HCT116 (cell line): Measurements from ENCODE around the gene LNPEP. TPM values are rescaled to one million over a fixed set of nuclear protein-coding genes. Genes with fewer than 3 reads are reported as not detected.

ENCODE experiments used
- ATAC-seq: fragments of 200-7000 bp; cut with Tn5 transposase; 2 replicates; pipeline ENCODE4 v1.9.1; 2020; ENCODE audit warnings: mild to moderate bottlenecking, moderate library complexity
- BruUV-seq: library from RNA; stranded (reverse); fragments of 400-500 nt; replicated peaks from 2 replicates; lab custom pipeline; 2021; lab: Mats Ljungman, UMichigan
- CTCF ChIA-PET: fragments of 300-600 bp; sonication (Branson Sonifier 250); formaldehyde crosslinking; loops from one replicate; lab custom pipeline; 2021; ENCODE audit warnings: antibody characterized with exemption; lab: Charles Lee
- POLR2A ChIA-PET: fragments of 300-600, 350-600 bp; sonication (Branson Sonifier 250); formaldehyde crosslinking; loops from one replicate; lab custom pipeline; 2021; ENCODE audit warnings: antibody characterized with exemption; lab: Charles Lee
- RAD21 ChIA-PET, 2 experiments: fragments of 300-600 bp; sonication (Branson Sonifier 250); formaldehyde crosslinking; loops; one replicate each; lab custom pipeline; 2023; ENCODE audit warnings: low total read pairs in 2 of 2; ENCODE audit not compliant: uncharacterized antibody in 2 of 2, unreplicated experiment in 2 of 2, low non-redundant PET in 1 of 2; lab: Charles Lee
- DNase-seq: peaks from one replicate; pipeline ENCODE4 v3.0.0-alpha.2; 2010; ENCODE audit warnings: low read depth, low spot score
- H2AFZ ChIP-seq: fragments of 200-600 bp; shearing (Covaris generic), sonication (generic); 2 replicates; pipeline ENCODE4 v1.6.1; 2017; ENCODE audit warnings: low read depth, mixed run types, mixed read lengths, antibody characterized with exemption, low read length; ENCODE audit not compliant: poor library complexity, severe bottlenecking
- H3K27ac ChIP-seq: 2 replicates; pipeline ENCODE4 v1.5.1; 2012; ENCODE audit warnings: low read depth, low read length
- H3K27me3 ChIP-seq: fragments of 200-600 bp; sonication (generic); 2 replicates; pipeline ENCODE4 v1.6.1; 2016; ENCODE audit warnings: mixed run types, low read length, mixed read lengths; ENCODE audit not compliant: insufficient read depth
- H3K36me3 ChIP-seq, 2 experiments: fragments of 200-500 bp in 1 of 2; fragments of 200-600 bp in 1 of 2; sonication (Bioruptor generic) in 1 of 2; sonication (generic) in 1 of 2; 2 replicates each; pipeline versions ENCODE4 v1.5.1 to v1.6.1; 2014 to 2016; ENCODE audit warnings: low read length in 2 of 2, inconsistent platforms in 1 of 2, mixed read lengths in 1 of 2, mixed run types in 1 of 2; ENCODE audit not compliant: insufficient read depth in 2 of 2, control insufficient read depth in 1 of 2
- H3K4me1 ChIP-seq, 2 experiments: fragments of 200-600 bp in 1 of 2; sonication (generic) in 1 of 2; 2 replicates each; pipeline versions ENCODE4 v1.5.1 to v1.6.1; 2012 to 2017; ENCODE audit warnings: low read length in 2 of 2, inconsistent platforms in 1 of 2, mild to moderate bottlenecking in 1 of 2, mixed read lengths in 1 of 2, mixed run types in 1 of 2, moderate library complexity in 1 of 2; ENCODE audit not compliant: insufficient read depth in 2 of 2, control insufficient read depth in 1 of 2
- H3K4me2 ChIP-seq: fragments of 200-600 bp; sonication (generic); 2 replicates; pipeline ENCODE4 v1.6.1; 2017; ENCODE audit warnings: mixed run types, low read length, mixed read lengths
- H3K4me3 ChIP-seq, 2 experiments: fragments of 200-600 bp in 1 of 2; sonication (generic) in 1 of 2; replicated peaks in 1 of 2; 2 replicates each; pipeline ENCODE4 v1.5.1; 2011 to 2016; ENCODE audit warnings: low read length in 2 of 2, control low read depth in 1 of 2, low read depth in 1 of 2, mild to moderate bottlenecking in 1 of 2, mixed read lengths in 1 of 2, mixed run types in 1 of 2
- H3K79me2 ChIP-seq: fragments of 200-600 bp; sonication (generic); 2 replicates; pipeline ENCODE4 v1.6.1; 2017; ENCODE audit warnings: mild to moderate bottlenecking, mixed run types, low read length, moderate library complexity, mixed read lengths; ENCODE audit not compliant: insufficient read depth
- H3K9ac ChIP-seq: fragments of 200-600 bp; sonication (generic); 2 replicates; pipeline ENCODE4 v1.6.1; 2016; ENCODE audit warnings: low read length, mixed read lengths
- H3K9me2 ChIP-seq: fragments of 200-600 bp; sonication (generic), shearing (Covaris generic); 2 replicates; pipeline ENCODE4 v1.6.1; 2017; ENCODE audit warnings: mixed run types, mild to moderate bottlenecking, moderate library complexity; ENCODE audit not compliant: insufficient read depth
- H3K9me3 ChIP-seq, 2 experiments: fragments of 200-500 bp in 1 of 2; fragments of 200-600 bp in 1 of 2; sonication (Bioruptor generic) in 1 of 2; sonication (generic) in 1 of 2; 2 replicates each; pipeline ENCODE4 v1.6.1; 2014 to 2017; ENCODE audit warnings: low read length in 2 of 2, mixed read lengths in 2 of 2, inconsistent platforms in 1 of 2, low read depth in 1 of 2, mild to moderate bottlenecking in 1 of 2, mixed run types in 1 of 2, moderate library complexity in 1 of 2; ENCODE audit not compliant: control insufficient read depth in 1 of 2, insufficient read depth in 1 of 2
- H4K20me1 ChIP-seq: fragments of 200-600 bp; sonication (generic), shearing (Covaris generic); 2 replicates; pipeline ENCODE4 v1.6.1; 2017; ENCODE audit warnings: mixed run types, mild to moderate bottlenecking, moderate library complexity; ENCODE audit not compliant: insufficient read depth
- ATF3 ChIP-seq: IDR thresholded peaks from 2 replicates; pipeline ENCODE4 v1.6.1; 2012
- CEBPB ChIP-seq: IDR thresholded peaks from 2 replicates; pipeline ENCODE4 v1.6.1; 2012; ENCODE audit warnings: low read depth
- CTCF ChIP-seq, 3 experiments: fragments of 200-600 bp in 1 of 3; sonication (generic) in 1 of 3; IDR thresholded peaks in 2 of 3; conservative IDR thresholded peaks in 1 of 3; 2 replicates each; pipeline ENCODE4 v1.5.1; 2012 to 2017; ENCODE audit warnings: low read depth in 2 of 3, low read length in 2 of 3, antibody characterized with exemption in 1 of 3, borderline replicate concordance in 1 of 3, control low read depth in 1 of 3, mild to moderate bottlenecking in 1 of 3, mixed read lengths in 1 of 3, mixed run types in 1 of 3, moderate library complexity in 1 of 3; ENCODE audit not compliant: insufficient read depth in 1 of 3
- EGR1 ChIP-seq: IDR thresholded peaks from 2 replicates; pipeline ENCODE4 v1.6.1; 2012; ENCODE audit warnings: low read depth
- ELF1 ChIP-seq: IDR thresholded peaks from 2 replicates; pipeline ENCODE4 v1.6.1; 2012; ENCODE audit warnings: low read depth, borderline replicate concordance
- JUND ChIP-seq: IDR thresholded peaks from 2 replicates; pipeline ENCODE4 v1.6.1; 2012
- MAX ChIP-seq: IDR thresholded peaks from 2 replicates; pipeline ENCODE4 v1.6.1; 2012
- POLR2A ChIP-seq: IDR thresholded peaks from 2 replicates; pipeline ENCODE4 v1.7.0; 2011; ENCODE audit warnings: borderline replicate concordance; ENCODE audit not compliant: insufficient read depth, insufficient read length; ENCODE audit errors: extremely low read depth
- POLR2AphosphoS5 ChIP-seq: IDR thresholded peaks from 2 replicates; pipeline ENCODE4 v1.6.1; 2011; ENCODE audit warnings: mild to moderate bottlenecking, low read depth, low read length, moderate library complexity
- RAD21 ChIP-seq: IDR thresholded peaks from 2 replicates; pipeline ENCODE4 v1.6.1; 2012; ENCODE audit warnings: low read depth, mild to moderate bottlenecking
- SIN3A ChIP-seq: IDR thresholded peaks from 2 replicates; pipeline ENCODE4 v1.6.1; 2012; ENCODE audit warnings: low read depth
- SP1 ChIP-seq: IDR thresholded peaks from 2 replicates; pipeline ENCODE4 v1.6.1; 2012; ENCODE audit warnings: low read depth
- TCF7L2 ChIP-seq: IDR thresholded peaks from 2 replicates; pipeline ENCODE4 v1.7.0; 2011; ENCODE audit warnings: borderline replicate concordance, inconsistent platforms; ENCODE audit not compliant: insufficient read depth, insufficient read length; ENCODE audit errors: extremely low read depth
- YY1 ChIP-seq: IDR thresholded peaks from 2 replicates; pipeline ENCODE4 v1.6.1; 2011; ENCODE audit warnings: low read length, low read depth, moderate library complexity, mild to moderate bottlenecking; ENCODE audit not compliant: insufficient replicate concordance; ENCODE audit errors: extremely low read depth
- ZFX ChIP-seq: fragments of 450-650 bp; IDR thresholded peaks from 2 replicates; pipeline ENCODE4 v1.6.1; 2017
- ZNF274 ChIP-seq: fragments of 200-500 bp; sonication (Bioruptor generic); IDR thresholded peaks from 2 replicates; pipeline ENCODE4 v1.6.1; 2014; ENCODE audit warnings: mild to moderate bottlenecking, low read depth, low read length, inconsistent platforms
- intact Hi-C: fragments of 100-400 bp; cut with micrococcal nuclease; formaldehyde crosslinking; loops from 2 replicates; pipeline ENCODE4 v1.10.0; 2022
- total RNA-seq: library from RNA; stranded (reverse); gene quantifications from one replicate; pipeline ENCODE4 v1.2.1, GENCODE V29; 2021; ENCODE audit not compliant: unreplicated experiment

LNPEP gene
- total RNA-seq, 1 experiment from 2014 or later, result 14.9 TPM

GRCh38 chr5:96961053-96961452, 25.2 kb downstream of the LNPEP start:
- Histone ChIP-seq H3K9me2 (peaks cover 3% of the 10 kb centered on the region; the same call in 1 of the 2 replicates), H3K27me3 (no peaks in the 10 kb centered on the region), H3K4me3 (no peak overlapping the region), H3K79me2 (peaks cover 25% of the 10 kb centered on the region), H3K9ac (no peak overlapping the region), H3K4me2 (no peak overlapping the region), H4K20me1 (no peaks in the 10 kb centered on the region), H3K9me3 (no peaks in the 10 kb centered on the region), H3K36me3 (no peaks in the 10 kb centered on the region), H3K4me1 (no peaks in the 10 kb centered on the region; a peak in 1 of 4 replicates), H3K27ac (no peak overlapping the region), H2AFZ (no peak overlapping the region)
- TF ChIP-seq EGR1, result no peak
- TF ChIP-seq RAD21, result no peak
- no peak for TF ChIP-seq YY1
- no peak for TF ChIP-seq POLR2A
- no peak for TF ChIP-seq ZNF274
- no peak for TF ChIP-seq POLR2AphosphoS5
- TF ChIP-seq SIN3A, result no peak
- TF ChIP-seq CEBPB, result no peak
- no peak for TF ChIP-seq ZFX
- no peak for TF ChIP-seq ELF1
- no peak for TF ChIP-seq MAX
- TF ChIP-seq JUND, result no peak
- TF ChIP-seq CTCF (IDR thresholded peaks at IDR 0.05 in 2 of 3, conservative IDR thresholded peaks at IDR 0.05 in 1 of 3; ENCODE audit: borderline replicate concordance in 1 of 3, insufficient read depth in 1 of 3, low read depth in 2 of 3, low read length in 2 of 3), result no peak
- no peak for TF ChIP-seq ATF3
- TF ChIP-seq SP1, result no peak
- no peak for TF ChIP-seq TCF7L2
- ChIA-PET CTCF (no interaction called here), RAD21 (no interaction called here), POLR2A (no interaction called here)
- no TSS peak for BruUV-seq
- DNase-seq (no peak), ATAC-seq (no peak)
- intact Hi-C loops, result no loop called here
